ENCODE results near the gene CNNM4.

CNNM4 gene

DNA sequence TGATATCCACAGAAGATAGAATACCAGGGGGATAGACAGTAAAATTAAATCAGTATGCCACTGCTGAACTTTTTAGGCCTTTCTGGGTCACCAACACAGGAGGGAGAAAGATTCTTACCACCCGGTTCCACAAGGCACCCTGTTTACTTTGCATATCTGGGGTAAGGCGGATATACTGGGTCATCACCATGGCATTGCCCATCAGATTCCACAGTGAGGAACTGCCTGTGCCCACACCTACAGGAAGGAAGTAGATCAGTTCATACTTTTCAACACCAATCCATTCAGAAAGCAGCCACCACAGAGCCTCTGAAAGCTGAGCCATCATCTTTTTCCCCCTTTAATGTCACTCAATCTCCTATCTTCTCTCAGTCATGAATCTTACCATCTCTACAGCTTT, 22.9 kb upstream of the CNNM4 start:
- Histone ChIP-seq H3K4me3 (ENCODE audit: low read length) (no peak overlapping the region), H3K4me1 (ENCODE audit: control insufficient read depth, insufficient read depth, low read length) (peaks cover 35% of the 10 kb centered on the region), H3K27me3 (replicated peaks; ENCODE audit: control insufficient read depth, insufficient read depth, low read length) (no peaks in the 10 kb centered on the region), H3K9ac (ENCODE audit: low read length) (no peak overlapping the region), H3K36me3 (ENCODE audit: control insufficient read depth, insufficient read depth, low read length, severe bottlenecking) (peaks cover 18% of the 10 kb centered on the region), H3K9me3 (ENCODE audit: control insufficient read depth, low read length) (no peaks in the 10 kb centered on the region)
- no peak for DNase-seq (ENCODE audit: low read depth)

- DNase-seq (ENCODE audit: low read depth) = peak; percentile 8
Measured at GRCh38 chr2:96739076-96739632, 21.5 kb upstream of the CNNM4 start.

GRCh38 chr2:96739633-96740428, 20.9 kb upstream of the CNNM4 start, which contains the start of gene LMAN2L:
TSS of gene LMAN2L (minus strand) at chr2:96740064. CDS start at chr2:96740040, 24 bp downstream.
- Histone ChIP-seq H3K4me1 (ENCODE audit: control insufficient read depth, insufficient read depth, low read length) (peaks cover 19% of the 10 kb centered on the region), H3K4me3 (ENCODE audit: low read length) (peak within 1 kb of the TSS; percentile 96), H3K36me3 (ENCODE audit: control insufficient read depth, insufficient read depth, low read length, severe bottlenecking) (peaks cover 3% of the 10 kb centered on the region), H3K9me3 (ENCODE audit: control insufficient read depth, low read length) (no peaks in the 10 kb centered on the region), H3K9ac (ENCODE audit: low read length) (peak within 1 kb of the TSS; percentile 92), H3K27me3 (replicated peaks; ENCODE audit: control insufficient read depth, insufficient read depth, low read length) (no peaks in the 10 kb centered on the region)
- DNase-seq (ENCODE audit: low read depth) = peak; percentile 99

More at GRCh38 chr2:96739076-96739632, 21.5 kb upstream of the CNNM4 start:
- Histone ChIP-seq H3K27me3 (replicated peaks; ENCODE audit: control insufficient read depth, insufficient read depth, low read length) (no peaks in the 10 kb centered on the region), H3K9ac (ENCODE audit: low read length) (peak overlapping the region; percentile 92), H3K4me3 (ENCODE audit: low read length) (peak overlapping the region; percentile 96), H3K4me1 (ENCODE audit: control insufficient read depth, insufficient read depth, low read length) (peaks cover 25% of the 10 kb centered on the region), H3K36me3 (ENCODE audit: control insufficient read depth, insufficient read depth, low read length, severe bottlenecking) (peaks cover 4% of the 10 kb centered on the region), H3K9me3 (ENCODE audit: control insufficient read depth, low read length) (no peaks in the 10 kb centered on the region)

GRCh38 chr2:96747061-96747617, 13.6 kb upstream of the CNNM4 start:
- H3K36me3 ChIP-seq (ENCODE audit: control insufficient read depth, insufficient read depth, low read length, severe bottlenecking) = no peaks in the 10 kb centered on the region
- no peak overlapping the region for H3K9ac ChIP-seq (ENCODE audit: low read length)
- peaks cover 12% of the 10 kb centered on the region for H3K4me1 ChIP-seq (ENCODE audit: control insufficient read depth, insufficient read depth, low read length)
- H3K27me3 ChIP-seq (replicated peaks; ENCODE audit: control insufficient read depth, insufficient read depth, low read length) = peaks cover 8% of the 10 kb centered on the region
- H3K9me3 ChIP-seq (ENCODE audit: control insufficient read depth, low read length) = no peaks in the 10 kb centered on the region
- DNase-seq (ENCODE audit: low read depth) = peak; percentile 60
- H3K4me3 ChIP-seq (ENCODE audit: low read length) = no peak overlapping the region

DNA sequence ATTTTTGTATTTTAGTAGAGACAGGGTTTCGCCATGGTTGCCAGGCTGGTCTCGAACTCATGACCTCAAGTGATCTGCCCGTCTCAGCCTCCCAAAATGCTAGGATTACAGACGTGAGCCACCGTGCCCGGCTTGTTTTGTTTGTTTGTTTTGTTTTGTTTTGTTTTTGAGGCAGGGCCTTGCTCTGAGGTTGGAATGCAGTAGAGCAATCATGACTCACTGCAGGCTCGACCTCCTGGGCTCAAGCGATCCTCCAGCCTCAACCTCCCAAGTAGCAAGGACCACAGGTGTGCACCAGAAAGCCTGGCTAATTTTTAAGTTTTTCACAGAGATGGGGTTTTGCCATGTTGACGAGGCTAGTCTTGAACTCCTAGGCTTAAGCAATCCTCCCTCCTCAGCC, 8.9 kb upstream of the CNNM4 start:
- Histone ChIP-seq H3K27me3 (replicated peaks; ENCODE audit: control insufficient read depth, insufficient read depth, low read length) (peaks cover 8% of the 10 kb centered on the region), H3K36me3 (ENCODE audit: control insufficient read depth, insufficient read depth, low read length, severe bottlenecking) (no peaks in the 10 kb centered on the region), H3K9me3 (ENCODE audit: control insufficient read depth, low read length) (no peaks in the 10 kb centered on the region), H3K9ac (ENCODE audit: low read length) (no peak overlapping the region), H3K4me3 (ENCODE audit: low read length) (no peak overlapping the region), H3K4me1 (ENCODE audit: control insufficient read depth, insufficient read depth, low read length) (peaks cover 12% of the 10 kb centered on the region)
- DNase-seq (ENCODE audit: low read depth) = no peak

DNA sequence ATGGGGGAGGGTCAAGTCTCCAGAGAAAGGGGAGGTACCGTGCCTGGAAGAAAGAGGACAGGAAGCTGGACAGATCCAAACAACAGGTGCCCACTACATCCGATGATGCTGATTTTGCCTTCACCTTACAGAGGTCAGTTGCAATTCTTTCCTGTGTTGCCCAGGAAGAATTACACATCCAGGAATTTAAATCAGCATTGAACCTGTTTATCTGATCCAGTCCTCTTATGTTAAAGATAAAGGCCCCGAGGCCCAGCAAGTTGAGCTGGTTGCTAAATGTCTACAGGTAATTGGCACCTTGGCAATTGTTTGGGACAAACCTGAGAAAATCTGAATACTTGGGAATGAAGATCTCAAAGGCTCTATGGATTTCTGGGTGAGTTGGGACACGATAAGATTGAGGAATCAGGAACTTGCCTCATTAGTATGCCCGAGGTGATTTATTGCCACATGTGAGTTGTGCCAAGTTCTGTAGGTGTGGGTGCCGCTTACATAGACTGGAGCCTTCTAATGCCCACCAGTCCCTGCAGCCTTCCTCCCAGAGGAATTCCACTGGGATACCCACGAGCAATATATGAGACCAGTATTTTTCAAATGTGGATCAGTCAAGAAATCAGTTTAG, 6.9 kb upstream of the CNNM4 start:
- Histone ChIP-seq H3K4me1 (ENCODE audit: control insufficient read depth, insufficient read depth, low read length) (no peaks in the 10 kb centered on the region), H3K9ac (ENCODE audit: low read length) (no peak overlapping the region), H3K27me3 (replicated peaks; ENCODE audit: control insufficient read depth, insufficient read depth, low read length) (peaks cover 8% of the 10 kb centered on the region), H3K4me3 (ENCODE audit: low read length) (no peak overlapping the region), H3K9me3 (ENCODE audit: control insufficient read depth, low read length) (no peaks in the 10 kb centered on the region), H3K36me3 (ENCODE audit: control insufficient read depth, insufficient read depth, low read length, severe bottlenecking) (no peaks in the 10 kb centered on the region)
- no peak for DNase-seq (ENCODE audit: low read depth)

- H3K4me3 ChIP-seq (ENCODE audit: low read length) = no peak overlapping the region
- H3K9me3 ChIP-seq (ENCODE audit: control insufficient read depth, low read length) = no peaks in the 10 kb centered on the region
- peaks cover 8% of the 10 kb centered on the region for H3K27me3 ChIP-seq (replicated peaks; ENCODE audit: control insufficient read depth, insufficient read depth, low read length)
- no peaks in the 10 kb centered on the region for H3K36me3 ChIP-seq (ENCODE audit: control insufficient read depth, insufficient read depth, low read length, severe bottlenecking)
- no peak for DNase-seq (ENCODE audit: low read depth)
- H3K4me1 ChIP-seq (ENCODE audit: control insufficient read depth, insufficient read depth, low read length) = no peaks in the 10 kb centered on the region
- H3K9ac ChIP-seq (ENCODE audit: low read length) = no peak overlapping the region
Measured at GRCh38 chr2:96754317-96754716, 6.4 kb upstream of the CNNM4 start.

DNA sequence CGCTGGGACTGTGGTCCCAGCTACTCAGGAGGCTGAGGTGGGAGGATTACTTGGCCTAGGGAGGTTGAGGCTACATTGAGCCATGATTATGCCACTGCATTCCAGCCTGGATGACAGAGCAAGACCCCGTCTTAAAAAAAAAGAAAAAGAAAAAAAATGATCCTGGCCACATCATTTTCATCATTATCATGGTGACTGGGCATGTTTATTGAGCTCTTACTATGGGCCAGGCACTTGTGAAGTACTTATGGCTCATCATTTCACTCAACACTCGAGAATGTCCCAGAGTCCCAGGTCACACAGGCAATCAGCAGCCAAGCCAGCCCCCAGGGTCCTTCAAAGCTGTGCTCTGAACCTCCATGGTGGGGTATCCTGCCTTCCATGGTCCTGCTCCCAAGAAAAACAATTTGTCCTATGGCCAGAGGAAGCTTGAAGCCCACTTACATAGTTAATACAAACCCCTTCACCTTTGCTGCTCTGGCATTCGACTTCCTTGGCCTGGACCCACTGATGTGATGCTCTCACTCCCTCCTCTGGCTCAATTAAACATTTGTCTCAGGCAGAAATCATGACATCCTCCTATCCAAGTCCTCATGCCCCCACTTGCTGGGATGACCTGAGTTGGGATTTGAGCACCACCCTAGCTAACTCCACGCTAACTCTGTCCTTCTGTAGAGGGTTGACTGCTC, 3.8 kb upstream of the CNNM4 start:
- Histone ChIP-seq H3K36me3 (ENCODE audit: control insufficient read depth, insufficient read depth, low read length, severe bottlenecking) (no peaks in the 10 kb centered on the region), H3K4me3 (ENCODE audit: low read length) (no peak overlapping the region), H3K9ac (ENCODE audit: low read length) (no peak overlapping the region), H3K4me1 (ENCODE audit: control insufficient read depth, insufficient read depth, low read length) (peaks cover 14% of the 10 kb centered on the region), H3K9me3 (ENCODE audit: control insufficient read depth, low read length) (no peaks in the 10 kb centered on the region), H3K27me3 (replicated peaks; ENCODE audit: control insufficient read depth, insufficient read depth, low read length) (no peaks in the 10 kb centered on the region)
- DNase-seq (ENCODE audit: low read depth) = no peak

DNA sequence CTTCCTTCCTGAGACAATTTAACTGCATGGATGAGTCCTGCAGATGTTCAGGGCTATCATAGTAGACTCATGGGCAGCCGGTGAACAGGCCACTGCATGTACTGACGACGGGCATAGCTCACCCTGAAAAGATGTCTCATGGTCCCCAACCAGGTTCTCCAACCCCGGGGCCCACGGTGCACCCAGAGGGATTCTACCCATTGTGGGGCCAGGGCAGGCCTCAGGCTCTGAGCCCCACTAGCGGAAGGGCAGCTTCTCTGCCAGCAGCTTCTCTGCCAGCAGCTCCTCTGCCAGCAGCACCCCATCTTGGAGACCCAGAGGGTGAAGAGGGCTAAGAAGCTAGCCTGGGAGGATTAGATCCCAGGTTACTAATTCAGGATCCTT, 3.2 kb upstream of the CNNM4 start:
- Histone ChIP-seq H3K4me3 (ENCODE audit: low read length) (no peak overlapping the region), H3K4me1 (ENCODE audit: control insufficient read depth, insufficient read depth, low read length) (peaks cover 15% of the 10 kb centered on the region), H3K27me3 (replicated peaks; ENCODE audit: control insufficient read depth, insufficient read depth, low read length) (no peaks in the 10 kb centered on the region), H3K9ac (ENCODE audit: low read length) (no peak overlapping the region), H3K9me3 (ENCODE audit: control insufficient read depth, low read length) (no peaks in the 10 kb centered on the region), H3K36me3 (ENCODE audit: control insufficient read depth, insufficient read depth, low read length, severe bottlenecking) (no peaks in the 10 kb centered on the region)
- DNase-seq (ENCODE audit: low read depth) = no peak

- DNase-seq (ENCODE audit: low read depth) = no peak
- Histone ChIP-seq H3K36me3 (ENCODE audit: control insufficient read depth, insufficient read depth, low read length, severe bottlenecking) (no peaks in the 10 kb centered on the region), H3K4me1 (ENCODE audit: control insufficient read depth, insufficient read depth, low read length) (peaks cover 26% of the 10 kb centered on the region), H3K4me3 (ENCODE audit: low read length) (no peak overlapping the region), H3K9me3 (ENCODE audit: control insufficient read depth, low read length) (no peaks in the 10 kb centered on the region), H3K27me3 (replicated peaks; ENCODE audit: control insufficient read depth, insufficient read depth, low read length) (no peaks in the 10 kb centered on the region), H3K9ac (ENCODE audit: low read length) (no peak overlapping the region)
Measured at GRCh38 chr2:96758987-96759386, 1.7 kb upstream of the CNNM4 start.

DNA sequence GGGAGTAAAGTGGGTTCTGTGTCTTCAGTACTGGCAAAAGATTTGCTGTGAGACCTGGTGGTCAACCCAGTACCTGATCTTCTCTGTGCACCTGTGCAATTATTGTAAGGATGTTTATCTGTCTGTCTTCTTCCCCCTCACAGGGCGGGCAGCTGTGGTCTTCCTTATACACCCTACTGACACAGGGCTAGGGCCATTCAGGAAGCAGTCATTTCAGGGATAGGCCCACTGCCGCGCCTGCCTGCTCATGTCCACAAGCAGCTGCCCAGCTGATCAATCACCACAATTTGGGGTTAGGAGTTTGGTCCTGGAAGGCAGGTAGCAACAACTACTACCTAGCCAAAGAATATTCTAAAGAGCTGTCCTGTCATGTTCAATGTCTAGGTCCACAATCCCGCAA, 1.2 kb upstream of the CNNM4 start:
- H3K9ac ChIP-seq (ENCODE audit: low read length) = no peak overlapping the region
- no peaks in the 10 kb centered on the region for H3K9me3 ChIP-seq (ENCODE audit: control insufficient read depth, low read length)
- no peaks in the 10 kb centered on the region for H3K36me3 ChIP-seq (ENCODE audit: control insufficient read depth, insufficient read depth, low read length, severe bottlenecking)
- no peak overlapping the region for H3K4me3 ChIP-seq (ENCODE audit: low read length)
- no peaks in the 10 kb centered on the region for H3K27me3 ChIP-seq (replicated peaks; ENCODE audit: control insufficient read depth, insufficient read depth, low read length)
- DNase-seq (ENCODE audit: low read depth) = no peak
- peaks cover 30% of the 10 kb centered on the region for H3K4me1 ChIP-seq (ENCODE audit: control insufficient read depth, insufficient read depth, low read length)

All from adipocyte (in vitro differentiated cells).